C4-2B (cell line): ENCODE results near the gene ITGA5.

ENCODE experiments used
- CTCF ChIP-seq: fragments of 450-650 bp; conservative IDR thresholded peaks from 2 replicates; pipeline ENCODE4 v1.5.1; 2017; ENCODE audit warnings: mild to moderate bottlenecking
- ZFX ChIP-seq: fragments of 450-650 bp; IDR thresholded peaks from 2 replicates; pipeline ENCODE4 v1.6.1; 2017

- TF ChIP-seq CTCF (no peak), ZFX (no peak)
Measured at GRCh38 chr12:54358191-54358944, 60.7 kb downstream of the ITGA5 start.
